Subcutaneous preadipocyte (primary cell): ENCODE data around the gene NPTXR. TPM values are rescaled to one million over a fixed set of nuclear protein-coding genes. Genes with fewer than 3 reads are reported as not detected.

Experiments
- total RNA-seq: library from RNA; depleted of rRNA; stranded (reverse); fragments of >200 nt; gene quantifications from 2 replicates; pipeline ENCODE4 v1.2.3, GENCODE V29; 2012

NPTXR gene
- 0.37 and 0.39 TPM in 2 replicates for total RNA-seq

DNA sequence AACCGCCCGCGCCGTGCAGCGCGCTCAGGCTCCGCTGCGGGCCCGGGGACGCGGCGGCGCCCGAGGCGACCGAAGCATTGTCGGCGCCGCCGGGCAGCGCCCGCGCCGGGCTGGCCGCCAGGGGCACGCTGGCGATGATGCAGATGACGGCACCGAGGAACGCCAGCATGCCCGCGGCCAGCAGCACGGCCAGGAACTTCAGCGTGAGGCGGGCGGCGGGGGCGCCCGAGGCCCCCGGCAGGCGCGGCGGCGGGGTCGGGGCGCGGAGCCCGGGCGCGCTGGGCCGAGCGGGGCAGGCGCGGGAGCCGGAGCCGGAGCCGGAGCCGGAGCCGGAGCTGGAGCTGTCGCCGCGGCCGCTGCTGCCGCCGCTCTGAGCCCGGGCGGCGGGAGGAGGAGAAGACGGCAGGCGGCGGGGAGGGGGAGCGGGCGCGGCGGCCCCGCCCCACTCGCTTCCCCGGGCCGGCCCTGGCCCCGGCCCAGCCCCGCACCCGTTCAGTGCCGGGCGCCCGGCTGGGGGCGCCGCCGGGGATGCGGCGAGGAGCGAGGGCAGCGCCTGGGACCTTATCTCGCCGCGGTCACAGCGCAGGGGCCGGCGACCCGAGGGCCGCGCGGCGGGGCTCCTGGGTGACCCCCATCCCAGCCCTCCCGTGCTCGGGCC is at the start of gene NPTXR:
Gene NPTXR, minus strand, starts transcription at position 372 of the 658 bp plus-strand sequence.

DNA sequence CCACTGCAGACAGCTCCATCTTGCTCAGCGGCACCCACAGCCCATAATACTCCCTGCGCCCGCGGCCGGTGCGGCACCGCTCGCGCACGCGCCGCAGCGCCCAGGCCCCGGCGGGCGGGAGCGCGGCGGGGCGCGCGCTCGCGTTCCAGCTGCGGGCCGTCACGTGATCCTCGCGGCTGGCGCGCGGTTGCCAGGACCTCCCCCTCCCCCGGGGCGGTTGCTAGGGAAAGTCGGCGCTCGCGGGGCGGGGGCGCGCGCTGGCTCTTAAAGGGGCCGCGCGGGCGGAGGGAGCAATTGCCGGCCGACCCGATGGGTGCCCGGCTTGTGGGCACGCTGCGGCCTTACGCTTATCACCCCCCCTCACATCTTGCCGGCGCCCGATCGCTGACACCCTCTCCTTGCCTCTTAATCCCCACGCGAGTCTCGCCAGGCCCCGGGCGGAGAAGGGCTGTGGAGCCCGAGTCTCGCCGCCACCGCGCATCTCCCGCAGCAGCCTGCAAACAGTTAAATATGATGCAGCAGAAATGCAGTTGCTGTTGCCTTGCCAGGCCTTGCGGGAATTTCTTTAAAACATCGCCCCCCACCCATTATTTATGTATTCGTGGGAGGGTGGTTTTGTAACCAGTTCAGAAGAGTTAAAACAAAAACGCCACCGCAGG is 28.5 kb upstream of the NPTXR start, which contains the start of gene CBX6:
Gene CBX6, minus strand, starts transcription at position 45 of the 659 bp plus-strand sequence. Its CDS starts 26 bp downstream, at position 19.

DNA sequence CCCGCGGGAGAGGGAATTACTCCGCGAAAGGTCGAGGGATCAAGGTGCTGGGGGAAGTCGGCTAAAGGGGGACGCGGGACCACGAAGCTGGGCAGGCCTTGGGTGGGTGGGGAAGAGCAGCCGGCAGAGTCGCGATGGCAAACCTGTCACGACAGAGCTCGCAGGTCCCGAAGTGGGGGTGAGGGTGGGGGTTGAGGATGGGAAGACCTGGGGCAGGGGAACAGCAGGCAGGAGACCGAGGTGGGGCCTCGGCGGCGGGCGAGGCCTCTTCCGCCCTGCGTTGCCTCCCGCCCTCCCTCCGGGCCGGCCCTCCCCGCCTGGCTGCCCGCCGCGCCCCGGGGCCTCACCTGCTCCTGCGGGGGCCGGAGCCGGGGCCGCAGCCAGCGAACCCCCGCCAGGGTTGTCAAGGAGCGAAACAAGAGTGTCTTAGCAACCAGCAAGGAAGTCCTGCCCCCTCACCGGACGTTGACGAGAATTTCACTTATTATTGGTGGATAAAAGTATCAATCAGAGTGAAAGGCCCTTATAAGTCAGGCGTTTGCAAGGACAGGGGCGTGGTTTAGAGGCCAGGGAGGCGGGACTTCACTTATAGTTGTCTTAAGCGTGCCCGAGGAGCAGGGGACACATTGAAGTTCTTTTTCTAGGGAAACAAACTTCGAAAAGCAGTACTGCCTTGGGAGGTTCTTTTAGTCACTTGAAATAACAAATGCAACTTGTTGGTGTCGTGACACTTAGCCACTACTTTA is 49.9 kb downstream of the NPTXR start, which contains the start of gene DNAL4:
Gene DNAL4, minus strand, starts transcription at position 423 of the 746 bp plus-strand sequence. CDS start 11,412 bp downstream, outside the sequence.

Other genes starting within 250 kb of the NPTXR start
- 1.4 and 2.2 TPM in 2 replicates for gene FAM227A, start 187.6 kb downstream of the NPTXR start, total RNA-seq
- gene CBY1, start 187.4 kb downstream of the NPTXR start, total RNA-seq, result 11.7 and 12.5 TPM in 2 replicates
- 73.5 and 78.0 TPM in 2 replicates for gene TOMM22, start 162.1 kb downstream of the NPTXR start, total RNA-seq
- gene JOSD1, start 143.1 kb downstream of the NPTXR start, total RNA-seq, result 42.3 and 47.5 TPM in 2 replicates
- gene GTPBP1, start 138.1 kb downstream of the NPTXR start, total RNA-seq, result 26.8 and 38.3 TPM in 2 replicates
- gene SUN2, start 88.0 kb downstream of the NPTXR start, total RNA-seq, result 63.9 and 71.7 TPM in 2 replicates
- gene DNAL4, start 49.9 kb downstream of the NPTXR start, total RNA-seq, result 10.6 and 11.4 TPM in 2 replicates
- 53.6 and 68.8 TPM in 2 replicates for gene CBX6, start 28.2 kb upstream of the NPTXR start, total RNA-seq
- not detected in 2 replicates for gene APOBEC3A, start 113.6 kb upstream of the NPTXR start, total RNA-seq
- 3.9 and 5.5 TPM in 2 replicates for gene APOBEC3B, start 138.3 kb upstream of the NPTXR start, total RNA-seq
- gene APOBEC3C, start 170.2 kb upstream of the NPTXR start, total RNA-seq, result 12.9 and 16.2 TPM in 2 replicates
- gene APOBEC3D, start 177.1 kb upstream of the NPTXR start, total RNA-seq, result 1.5 and 2.2 TPM in 2 replicates
- 3.5 and 5.1 TPM in 2 replicates for gene APOBEC3F, start 196.8 kb upstream of the NPTXR start, total RNA-seq
- 10.4 and 15.1 TPM in 2 replicates for gene APOBEC3G, start 233.2 kb upstream of the NPTXR start, total RNA-seq